HEK293T (cell line): ENCODE measurements around the gene CD48.

Experiments
- BHLHE40 ChIP-seq: fragments of 450-650 bp; IDR thresholded peaks from 2 replicates; pipeline ENCODE4 v1.6.1; 2016; ENCODE audit warnings: mild to moderate bottlenecking, moderate library complexity, borderline replicate concordance
- FOXM1 ChIP-seq: fragments of 450-650 bp; IDR thresholded peaks from 2 replicates; pipeline ENCODE4 v1.6.1; 2017; ENCODE audit warnings: mild to moderate bottlenecking, borderline replicate concordance

- TF ChIP-seq BHLHE40 = no peak
- no peak for TF ChIP-seq FOXM1
Measured at GRCh38 chr1:160734301-160734700, 22.7 kb upstream of the CD48 start.
